NCI-H187 treated with DMSO at 0.1 percent for 48 hours (cell line): ENCODE data around the gene RETSAT.

Source experiments
- DNase-seq: peaks from one replicate; lab custom pipeline; 2025; lab: John Stamatoyannopoulos, UW

Gene RETSAT

DNA sequence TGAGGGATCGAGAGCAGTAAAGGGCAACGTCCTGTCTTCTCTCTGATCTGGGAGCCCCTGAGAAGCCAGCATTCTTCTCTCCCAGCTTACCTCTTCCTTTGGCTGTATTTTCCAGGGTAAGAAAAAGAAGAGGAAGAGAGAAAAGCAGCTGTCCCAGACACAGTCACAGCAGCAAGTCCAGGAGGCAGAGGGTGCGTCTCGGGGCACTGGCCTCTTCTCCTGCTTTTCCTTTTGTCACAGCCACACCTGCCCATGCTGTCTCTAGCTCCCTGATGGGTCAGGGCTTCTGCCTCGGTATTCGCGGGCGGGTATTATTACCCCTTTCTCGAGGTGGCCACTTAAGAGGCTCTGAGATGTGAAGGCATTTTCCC is 46.8 kb downstream of the RETSAT start:
- no peak for DNase-seq

DNA sequence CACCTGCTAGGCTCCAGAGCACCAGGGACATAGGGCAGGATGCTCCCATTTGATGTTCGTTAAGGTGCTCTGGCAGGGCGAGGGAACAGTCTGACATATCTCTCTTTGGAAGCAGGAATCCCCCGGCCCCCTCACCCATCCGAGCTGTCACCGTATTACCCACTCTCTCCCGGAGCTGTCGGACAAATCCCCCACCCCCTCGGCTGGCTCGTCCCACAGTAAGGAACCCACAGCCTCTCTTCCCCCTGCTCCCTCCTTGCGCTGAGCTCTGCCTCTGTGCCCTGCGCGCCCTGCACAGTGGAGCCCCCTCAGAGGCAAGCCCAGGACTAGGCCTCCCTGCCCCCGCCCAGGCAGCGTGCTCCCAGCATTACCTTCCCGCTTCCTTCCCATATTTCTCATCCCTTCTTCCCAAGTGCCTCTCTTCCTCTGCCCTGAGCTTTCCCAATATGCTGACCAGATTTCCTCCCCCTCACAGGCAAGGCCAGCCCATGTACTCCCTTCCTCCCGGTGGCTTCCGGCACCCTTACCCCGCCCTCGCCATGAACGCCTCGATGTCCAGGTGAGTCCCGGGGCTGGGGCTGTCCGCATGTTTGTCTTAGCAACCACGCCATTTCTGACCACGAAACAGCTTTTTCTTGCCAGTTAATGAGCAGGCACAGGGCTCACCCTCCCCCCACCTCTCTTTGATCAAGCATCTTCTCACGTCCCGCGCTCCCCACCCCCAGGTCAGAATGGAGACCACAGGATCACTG is 50.4 kb downstream of the RETSAT start:
- DNase-seq: no peak

DNA sequence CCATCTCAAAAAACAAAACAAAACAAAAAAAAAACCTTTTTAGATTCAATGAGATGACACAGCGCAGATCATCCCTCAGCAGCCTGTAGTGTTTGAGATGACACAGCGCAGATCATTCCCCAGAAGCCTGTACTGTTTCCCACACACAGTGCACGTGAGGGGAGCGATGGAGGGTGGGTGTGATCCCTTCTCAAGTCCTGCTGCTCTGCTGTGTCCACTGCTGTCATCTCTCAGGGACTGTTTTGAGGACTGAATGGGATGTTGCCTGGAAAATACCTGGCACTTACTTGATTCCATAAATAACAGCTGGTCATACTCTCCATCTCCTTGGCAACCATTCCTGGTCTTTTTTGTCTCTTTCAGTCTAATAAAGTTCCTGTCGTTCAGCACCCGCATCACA is 52.2 kb downstream of the RETSAT start:
- no peak for DNase-seq
